GM23338 (cell line): ENCODE measurements around the gene CARHSP1. TPM values are rescaled to one million over a fixed set of nuclear protein-coding genes. Genes with fewer than 3 reads are reported as not detected.
"Not testable (repeated sequence)": the region's sequence is repeated elsewhere in the genome, so short reads cannot be mapped to it uniquely, and the experiment has no call there.

ENCODE experiments used
- ATAC-seq: fragments of 200-7000 bp; cut with Tn5 transposase; 3 replicates; pipeline ENCODE4 v1.9.1; 2020
- DNase-seq: peaks from one replicate; pipeline ENCODE4 v3.0.0-alpha.2; 2015; ENCODE audit warnings: low spot score
- H2AFZ ChIP-seq: fragments of 200-600 bp; sonication (generic); 2 replicates; pipeline ENCODE4 v1.8.0; 2016; ENCODE audit warnings: antibody characterized with exemption, mild to moderate bottlenecking, moderate library complexity
- H3F3A ChIP-seq: fragments of 200-600 bp; sonication (generic); replicated peaks from 2 replicates; pipeline ENCODE4 v1.8.0; 2017; ENCODE audit warnings: antibody characterized with exemption, mixed run types, low read depth
- H3K27ac ChIP-seq: fragments of 200-600 bp; sonication (generic); 2 replicates; pipeline ENCODE4 v1.6.1; 2016; ENCODE audit warnings: low read depth
- H3K27me3 ChIP-seq: fragments of 200-600 bp; sonication (generic); 2 replicates; pipeline ENCODE4 v1.8.0; 2016; ENCODE audit warnings: mild to moderate bottlenecking, mixed run types, moderate library complexity; ENCODE audit not compliant: insufficient read depth
- H3K36me3 ChIP-seq: fragments of 200-600 bp; sonication (generic); 2 replicates; pipeline ENCODE4 v1.8.0; 2016; ENCODE audit warnings: mild to moderate bottlenecking; ENCODE audit not compliant: insufficient read depth
- H3K4me1 ChIP-seq: fragments of 200-600 bp; sonication (generic); 2 replicates; pipeline ENCODE4 v1.8.0; 2016; ENCODE audit warnings: mild to moderate bottlenecking, moderate library complexity; ENCODE audit not compliant: insufficient read depth
- H3K4me2 ChIP-seq: fragments of 200-600 bp; sonication (generic); 2 replicates; pipeline ENCODE4 v1.7.1; 2017; ENCODE audit warnings: mixed run types
- H3K4me3 ChIP-seq: fragments of 200-600 bp; sonication (generic); 2 replicates; pipeline ENCODE4 v1.6.1; 2016; ENCODE audit warnings: mixed run types
- H3K79me2 ChIP-seq: fragments of 200-600 bp; sonication (generic); replicated peaks from 2 replicates; pipeline ENCODE4 v1.8.0; 2017; ENCODE audit warnings: mild to moderate bottlenecking; ENCODE audit not compliant: insufficient read depth
- H3K9me2 ChIP-seq: fragments of 200-600 bp; sonication (generic); 2 replicates; pipeline ENCODE4 v1.8.0; 2017; ENCODE audit not compliant: insufficient read depth
- H4K20me1 ChIP-seq: fragments of 200-600 bp; sonication (generic); replicated peaks from 2 replicates; pipeline ENCODE4 v1.8.0; 2017; ENCODE audit warnings: mild to moderate bottlenecking; ENCODE audit not compliant: insufficient read depth
- H3K27ac Mint-ChIP-seq: 2 replicates; pipeline ENCODE4 v1.8.0; 2020; ENCODE audit warnings: inconsistent platforms, mild to moderate bottlenecking, moderate library complexity, mixed read lengths
- H3K27me3 Mint-ChIP-seq: 3 replicates; pipeline ENCODE4 v1.8.0; 2022; ENCODE audit warnings: low read depth, mild to moderate bottlenecking, moderate library complexity, mixed read lengths, inconsistent platforms; ENCODE audit not compliant: insufficient read depth, poor library complexity
- H3K36me3 Mint-ChIP-seq: 3 replicates; pipeline ENCODE4 v1.8.0; 2021; ENCODE audit warnings: low read depth, mild to moderate bottlenecking, inconsistent platforms, moderate library complexity, mixed read lengths
- H3K4me1 Mint-ChIP-seq: 3 replicates; pipeline ENCODE4 v1.8.0; 2020; ENCODE audit warnings: mild to moderate bottlenecking, inconsistent platforms, mixed read lengths
- H3K4me3 Mint-ChIP-seq: 3 replicates; pipeline ENCODE4 v1.8.0; 2021; ENCODE audit warnings: moderate library complexity, mild to moderate bottlenecking, inconsistent platforms, mixed read lengths
- H3K9me3 Mint-ChIP-seq: 3 replicates; pipeline ENCODE4 v1.8.0; 2020; ENCODE audit warnings: moderate library complexity, mild to moderate bottlenecking, inconsistent platforms, mixed read lengths
- CREB1 ChIP-seq: fragments of 250-450 bp; sonication (Bioruptor Pico); IDR thresholded peaks from 2 replicates; pipeline ENCODE4 v1.5.0; 2020; ENCODE audit warnings: low read depth, mild to moderate bottlenecking, moderate library complexity
- EZH2 ChIP-seq: fragments of 200-600 bp; sonication (generic); IDR thresholded peaks from one replicate; pipeline ENCODE4 v1.8.0; 2017; ENCODE audit warnings: antibody characterized with exemption, mild to moderate bottlenecking, low read depth; ENCODE audit not compliant: unreplicated experiment
- EZH2phosphoT487 ChIP-seq: fragments of 200-600 bp; sonication (generic); IDR thresholded peaks from one replicate; pipeline ENCODE4 v1.8.1; 2018; ENCODE audit warnings: antibody characterized with exemption; ENCODE audit not compliant: unreplicated experiment
- POLR2AphosphoS5 ChIP-seq: IDR thresholded peaks from 2 replicates; pipeline ENCODE4 v1.6.1; 2016; ENCODE audit warnings: antibody characterized with exemption, low read depth
- STAT1 ChIP-seq: IDR thresholded peaks from one replicate; pipeline ENCODE4 v1.6.1; 2016; ENCODE audit warnings: antibody characterized with exemption; ENCODE audit not compliant: unreplicated experiment
- polyA plus RNA-seq: library from polyadenylated mRNA; unstranded; fragments of >200 nt; fragmentation: Nextera tagmentation; extraction: Ambion mirVana; gene quantifications from 2 replicates; pipeline ENCODE4 v1.2.1, GENCODE V29; 2016
- total RNA-seq: library from RNA; depleted of rRNA; stranded (reverse); fragments of >200 nt; shearing (Covaris generic); gene quantifications from 2 replicates; pipeline ENCODE4 v1.2.3, GENCODE V29; 2014
- TF ChIP-seq, protein P1 (sequence below), 2 experiments: fragments of 200-600 bp in 1 of 2; sonication (generic) in 1 of 2; conservative IDR thresholded peaks; 2 replicates each; pipeline versions ENCODE4 v1.5.1 to v1.6.1; 2016 to 2017; ENCODE audit warnings: antibody characterized with exemption in 2 of 2, low read depth in 2 of 2, mild to moderate bottlenecking in 2 of 2, moderate library complexity in 1 of 2
- TF ChIP-seq, protein P2 (sequence below): fragments of 250-450 bp; sonication (Bioruptor Pico); IDR thresholded peaks from 2 replicates; pipeline ENCODE4 v1.5.0; 2020; ENCODE audit warnings: mild to moderate bottlenecking, moderate library complexity
- TF ChIP-seq, protein P3 (sequence below): IDR thresholded peaks from one replicate; pipeline ENCODE4 v1.6.1; 2018; ENCODE audit warnings: antibody characterized with exemption; ENCODE audit not compliant: unreplicated experiment

The CARHSP1 gene
- total and polyA plus RNA-seq, 2 experiments from 2014 or later = 286 to 339 TPM

DNA sequence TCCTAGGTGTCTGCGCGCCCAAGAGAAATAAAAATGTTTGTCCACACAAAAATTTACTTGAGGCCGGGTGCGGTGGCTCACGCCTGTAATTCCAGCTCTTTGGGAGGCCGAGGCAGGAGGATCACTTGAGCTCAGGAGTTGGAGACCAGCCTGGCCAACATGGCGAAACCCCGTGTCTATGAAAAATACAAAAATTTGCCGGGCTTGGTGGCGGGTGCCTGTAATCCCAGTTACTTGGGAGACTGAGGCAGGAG, 1.1 kb upstream of the CARHSP1 start:
- Mint-ChIP-seq H3K27me3 (peaks cover 33% of the 10 kb centered on the region), H3K36me3 (peaks cover 14% of the 10 kb centered on the region), H3K27ac (peak overlapping the region; percentile 78; the same call in 1 of the 2 replicates), H3K4me1 (peaks cover 28% of the 10 kb centered on the region)
- not testable (repeated sequence) for H3K27ac ChIP-seq, H3K9me3 Mint-ChIP-seq, H3K36me3 ChIP-seq, H3K4me3 Mint-ChIP-seq, H3K27me3 ChIP-seq, H3K9me2 ChIP-seq, ATAC-seq, DNase-seq
- Histone ChIP-seq H3K4me1 (peaks cover 21% of the 10 kb centered on the region), H3K4me3 (peak overlapping the region; percentile 66; the same call in 1 of the 2 replicates), H3K79me2 (peaks cover 36% of the 10 kb centered on the region), H4K20me1 (peaks cover 20% of the 10 kb centered on the region), H3F3A (peaks cover 25% of the 10 kb centered on the region), H2AFZ (peak overlapping the region; percentile 91; the same call in 1 of the 2 replicates), H3K4me2 (peak overlapping the region; percentile 88; the same call in 1 of the 2 replicates)

DNA sequence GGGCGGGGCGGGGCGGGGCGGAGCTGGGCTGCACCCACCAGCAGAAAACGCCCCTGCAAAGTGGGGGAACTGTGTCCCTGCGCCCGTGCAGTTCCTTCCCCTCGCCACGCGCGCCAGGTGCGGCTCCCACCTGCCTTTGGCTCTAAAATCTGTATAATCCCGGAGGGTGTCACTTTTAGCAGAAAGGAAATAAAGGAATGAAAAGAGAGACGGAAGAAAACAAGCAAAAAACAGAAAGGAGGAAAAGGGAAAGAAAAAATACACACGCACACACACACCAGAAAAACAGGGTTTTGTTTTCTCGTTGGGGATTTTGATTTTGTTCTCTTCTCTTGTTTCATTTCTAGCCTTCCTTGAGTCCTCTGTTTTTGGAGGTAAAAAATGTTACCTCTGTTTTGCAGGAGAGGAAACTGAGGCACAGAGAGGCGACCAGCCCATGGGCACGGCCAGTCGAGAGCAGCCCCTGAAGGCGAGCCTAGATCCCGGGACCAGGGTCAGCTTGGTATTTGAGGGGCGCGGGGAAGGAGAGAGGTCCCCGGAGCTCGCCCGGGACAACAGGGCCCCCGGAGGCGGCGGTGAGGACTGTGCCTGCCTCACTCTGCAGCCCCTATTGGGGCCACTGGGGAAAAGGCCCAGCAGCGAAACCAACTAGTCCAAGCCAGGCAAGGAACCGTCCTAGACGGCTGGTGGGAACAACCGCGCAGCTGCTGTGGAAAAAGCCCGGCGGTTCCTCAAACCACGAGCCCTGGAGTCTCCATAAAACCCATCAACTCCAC, 594 bp upstream of the CARHSP1 start:
- H3K4me2 ChIP-seq = peak overlapping the region; percentile 88
- peak overlapping the region; percentile 91 for H2AFZ ChIP-seq
- no peaks in the 10 kb centered on the region for H3K9me2 ChIP-seq
- peaks cover 42% of the 10 kb centered on the region for H3K79me2 ChIP-seq
- DNase-seq = peak; percentile 81
- no peak for TF ChIP-seq CREB1 (CRISPR knock-in tag)
- TF ChIP-seq EZH2phosphoT487 = no peak
- TF ChIP-seq, protein P1, sequence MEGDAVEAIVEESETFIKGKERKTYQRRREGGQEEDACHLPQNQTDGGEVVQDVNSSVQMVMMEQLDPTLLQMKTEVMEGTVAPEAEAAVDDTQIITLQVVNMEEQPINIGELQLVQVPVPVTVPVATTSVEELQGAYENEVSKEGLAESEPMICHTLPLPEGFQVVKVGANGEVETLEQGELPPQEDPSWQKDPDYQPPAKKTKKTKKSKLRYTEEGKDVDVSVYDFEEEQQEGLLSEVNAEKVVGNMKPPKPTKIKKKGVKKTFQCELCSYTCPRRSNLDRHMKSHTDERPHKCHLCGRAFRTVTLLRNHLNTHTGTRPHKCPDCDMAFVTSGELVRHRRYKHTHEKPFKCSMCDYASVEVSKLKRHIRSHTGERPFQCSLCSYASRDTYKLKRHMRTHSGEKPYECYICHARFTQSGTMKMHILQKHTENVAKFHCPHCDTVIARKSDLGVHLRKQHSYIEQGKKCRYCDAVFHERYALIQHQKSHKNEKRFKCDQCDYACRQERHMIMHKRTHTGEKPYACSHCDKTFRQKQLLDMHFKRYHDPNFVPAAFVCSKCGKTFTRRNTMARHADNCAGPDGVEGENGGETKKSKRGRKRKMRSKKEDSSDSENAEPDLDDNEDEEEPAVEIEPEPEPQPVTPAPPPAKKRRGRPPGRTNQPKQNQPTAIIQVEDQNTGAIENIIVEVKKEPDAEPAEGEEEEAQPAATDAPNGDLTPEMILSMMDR (conservative IDR thresholded peaks at IDR 0.05; ENCODE audit: low read depth in 2 of 2) = peak in 1 of 2 experiments; percentile 22; a peak in 1 of 4 replicates
- TF ChIP-seq EZH2 = no peak
- TF ChIP-seq STAT1 = no peak
- TF ChIP-seq POLR2AphosphoS5 = peak; percentile 33; the same call in 1 of the 2 replicates
- TF ChIP-seq, protein P2, sequence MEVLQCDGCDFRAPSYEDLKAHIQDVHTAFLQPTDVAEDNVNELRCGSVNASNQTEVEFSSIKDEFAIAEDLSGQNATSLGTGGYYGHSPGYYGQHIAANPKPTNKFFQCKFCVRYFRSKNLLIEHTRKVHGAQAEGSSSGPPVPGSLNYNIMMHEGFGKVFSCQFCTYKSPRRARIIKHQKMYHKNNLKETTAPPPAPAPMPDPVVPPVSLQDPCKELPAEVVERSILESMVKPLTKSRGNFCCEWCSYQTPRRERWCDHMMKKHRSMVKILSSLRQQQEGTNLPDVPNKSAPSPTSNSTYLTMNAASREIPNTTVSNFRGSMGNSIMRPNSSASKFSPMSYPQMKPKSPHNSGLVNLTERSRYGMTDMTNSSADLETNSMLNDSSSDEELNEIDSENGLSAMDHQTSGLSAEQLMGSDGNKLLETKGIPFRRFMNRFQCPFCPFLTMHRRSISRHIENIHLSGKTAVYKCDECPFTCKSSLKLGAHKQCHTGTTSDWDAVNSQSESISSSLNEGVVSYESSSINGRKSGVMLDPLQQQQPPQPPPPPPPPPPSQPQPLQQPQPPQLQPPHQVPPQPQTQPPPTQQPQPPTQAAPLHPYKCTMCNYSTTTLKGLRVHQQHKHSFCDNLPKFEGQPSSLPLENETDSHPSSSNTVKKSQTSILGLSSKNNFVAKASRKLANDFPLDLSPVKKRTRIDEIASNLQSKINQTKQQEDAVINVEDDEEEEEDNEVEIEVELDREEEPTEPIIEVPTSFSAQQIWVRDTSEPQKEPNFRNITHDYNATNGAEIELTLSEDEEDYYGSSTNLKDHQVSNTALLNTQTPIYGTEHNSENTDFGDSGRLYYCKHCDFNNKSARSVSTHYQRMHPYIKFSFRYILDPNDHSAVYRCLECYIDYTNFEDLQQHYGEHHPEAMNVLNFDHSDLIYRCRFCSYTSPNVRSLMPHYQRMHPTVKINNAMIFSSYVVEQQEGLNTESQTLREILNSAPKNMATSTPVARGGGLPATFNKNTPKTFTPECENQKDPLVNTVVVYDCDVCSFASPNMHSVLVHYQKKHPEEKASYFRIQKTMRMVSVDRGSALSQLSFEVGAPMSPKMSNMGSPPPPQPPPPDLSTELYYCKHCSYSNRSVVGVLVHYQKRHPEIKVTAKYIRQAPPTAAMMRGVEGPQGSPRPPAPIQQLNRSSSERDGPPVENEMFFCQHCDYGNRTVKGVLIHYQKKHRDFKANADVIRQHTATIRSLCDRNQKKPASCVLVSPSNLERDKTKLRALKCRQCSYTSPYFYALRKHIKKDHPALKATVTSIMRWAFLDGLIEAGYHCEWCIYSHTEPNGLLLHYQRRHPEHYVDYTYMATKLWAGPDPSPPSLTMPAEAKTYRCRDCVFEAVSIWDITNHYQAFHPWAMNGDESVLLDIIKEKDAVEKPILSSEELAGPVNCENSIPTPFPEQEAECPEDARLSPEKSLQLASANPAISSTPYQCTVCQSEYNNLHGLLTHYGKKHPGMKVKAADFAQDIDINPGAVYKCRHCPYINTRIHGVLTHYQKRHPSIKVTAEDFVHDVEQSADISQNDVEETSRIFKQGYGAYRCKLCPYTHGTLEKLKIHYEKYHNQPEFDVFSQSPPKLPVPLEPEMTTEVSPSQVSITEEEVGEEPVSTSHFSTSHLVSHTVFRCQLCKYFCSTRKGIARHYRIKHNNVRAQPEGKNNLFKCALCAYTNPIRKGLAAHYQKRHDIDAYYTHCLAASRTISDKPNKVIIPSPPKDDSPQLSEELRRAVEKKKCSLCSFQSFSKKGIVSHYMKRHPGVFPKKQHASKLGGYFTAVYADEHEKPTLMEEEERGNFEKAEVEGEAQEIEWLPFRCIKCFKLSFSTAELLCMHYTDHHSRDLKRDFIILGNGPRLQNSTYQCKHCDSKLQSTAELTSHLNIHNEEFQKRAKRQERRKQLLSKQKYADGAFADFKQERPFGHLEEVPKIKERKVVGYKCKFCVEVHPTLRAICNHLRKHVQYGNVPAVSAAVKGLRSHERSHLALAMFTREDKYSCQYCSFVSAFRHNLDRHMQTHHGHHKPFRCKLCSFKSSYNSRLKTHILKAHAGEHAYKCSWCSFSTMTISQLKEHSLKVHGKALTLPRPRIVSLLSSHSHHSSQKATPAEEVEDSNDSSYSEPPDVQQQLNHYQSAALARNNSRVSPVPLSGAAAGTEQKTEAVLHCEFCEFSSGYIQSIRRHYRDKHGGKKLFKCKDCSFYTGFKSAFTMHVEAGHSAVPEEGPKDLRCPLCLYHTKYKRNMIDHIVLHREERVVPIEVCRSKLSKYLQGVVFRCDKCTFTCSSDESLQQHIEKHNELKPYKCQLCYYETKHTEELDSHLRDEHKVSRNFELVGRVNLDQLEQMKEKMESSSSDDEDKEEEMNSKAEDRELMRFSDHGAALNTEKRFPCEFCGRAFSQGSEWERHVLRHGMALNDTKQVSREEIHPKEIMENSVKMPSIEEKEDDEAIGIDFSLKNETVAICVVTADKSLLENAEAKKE (CRISPR knock-in tag) = no peak
- TF ChIP-seq, protein P3, sequence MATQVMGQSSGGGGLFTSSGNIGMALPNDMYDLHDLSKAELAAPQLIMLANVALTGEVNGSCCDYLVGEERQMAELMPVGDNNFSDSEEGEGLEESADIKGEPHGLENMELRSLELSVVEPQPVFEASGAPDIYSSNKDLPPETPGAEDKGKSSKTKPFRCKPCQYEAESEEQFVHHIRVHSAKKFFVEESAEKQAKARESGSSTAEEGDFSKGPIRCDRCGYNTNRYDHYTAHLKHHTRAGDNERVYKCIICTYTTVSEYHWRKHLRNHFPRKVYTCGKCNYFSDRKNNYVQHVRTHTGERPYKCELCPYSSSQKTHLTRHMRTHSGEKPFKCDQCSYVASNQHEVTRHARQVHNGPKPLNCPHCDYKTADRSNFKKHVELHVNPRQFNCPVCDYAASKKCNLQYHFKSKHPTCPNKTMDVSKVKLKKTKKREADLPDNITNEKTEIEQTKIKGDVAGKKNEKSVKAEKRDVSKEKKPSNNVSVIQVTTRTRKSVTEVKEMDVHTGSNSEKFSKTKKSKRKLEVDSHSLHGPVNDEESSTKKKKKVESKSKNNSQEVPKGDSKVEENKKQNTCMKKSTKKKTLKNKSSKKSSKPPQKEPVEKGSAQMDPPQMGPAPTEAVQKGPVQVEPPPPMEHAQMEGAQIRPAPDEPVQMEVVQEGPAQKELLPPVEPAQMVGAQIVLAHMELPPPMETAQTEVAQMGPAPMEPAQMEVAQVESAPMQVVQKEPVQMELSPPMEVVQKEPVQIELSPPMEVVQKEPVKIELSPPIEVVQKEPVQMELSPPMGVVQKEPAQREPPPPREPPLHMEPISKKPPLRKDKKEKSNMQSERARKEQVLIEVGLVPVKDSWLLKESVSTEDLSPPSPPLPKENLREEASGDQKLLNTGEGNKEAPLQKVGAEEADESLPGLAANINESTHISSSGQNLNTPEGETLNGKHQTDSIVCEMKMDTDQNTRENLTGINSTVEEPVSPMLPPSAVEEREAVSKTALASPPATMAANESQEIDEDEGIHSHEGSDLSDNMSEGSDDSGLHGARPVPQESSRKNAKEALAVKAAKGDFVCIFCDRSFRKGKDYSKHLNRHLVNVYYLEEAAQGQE = no peak
- no peaks in the 10 kb centered on the region; the same call in 2 of the 3 replicates for H3K9me3 Mint-ChIP-seq
- peaks cover 34% of the 10 kb centered on the region for H3K27me3 Mint-ChIP-seq
- peak overlapping the region; percentile 66 for H3K4me3 ChIP-seq
- peak overlapping the region; percentile 78 for H3K27ac Mint-ChIP-seq
- peak; percentile 27 for ATAC-seq
- no peaks in the 10 kb centered on the region for H3K36me3 ChIP-seq
- peaks cover 26% of the 10 kb centered on the region for H3K4me1 ChIP-seq
- H3K27ac ChIP-seq = peak overlapping the region; percentile 89; the same call in 1 of the 2 replicates
- H3K36me3 Mint-ChIP-seq = peaks cover 16% of the 10 kb centered on the region
- H3K4me3 Mint-ChIP-seq = peak overlapping the region; percentile 84
- no peaks in the 10 kb centered on the region for H3K27me3 ChIP-seq
- H3K4me1 Mint-ChIP-seq = peaks cover 32% of the 10 kb centered on the region
- peaks cover 26% of the 10 kb centered on the region for H3F3A ChIP-seq
- H4K20me1 ChIP-seq = peaks cover 25% of the 10 kb centered on the region
